ENCODE measurements around the gene HEPACAM.

DNA sequence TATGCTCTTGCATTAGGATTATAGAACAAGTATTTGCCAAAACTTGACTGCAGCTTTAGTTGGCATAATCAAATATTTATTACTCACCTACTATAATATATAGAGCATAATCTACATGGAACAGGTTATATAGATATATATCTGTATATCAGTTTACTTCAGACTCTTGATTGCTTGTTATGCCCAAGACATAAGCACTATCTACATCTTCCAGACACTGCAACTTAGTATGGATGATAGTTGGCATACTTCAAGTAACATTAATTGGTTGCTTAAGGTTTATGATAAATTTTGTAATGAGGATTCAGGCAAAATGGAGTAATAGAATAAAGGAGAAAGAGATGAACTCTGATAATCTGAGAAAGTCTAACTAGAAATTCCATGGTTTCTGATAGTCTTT, 19.2 kb upstream of the HEPACAM start:
- TF ChIP-seq, protein P1, sequence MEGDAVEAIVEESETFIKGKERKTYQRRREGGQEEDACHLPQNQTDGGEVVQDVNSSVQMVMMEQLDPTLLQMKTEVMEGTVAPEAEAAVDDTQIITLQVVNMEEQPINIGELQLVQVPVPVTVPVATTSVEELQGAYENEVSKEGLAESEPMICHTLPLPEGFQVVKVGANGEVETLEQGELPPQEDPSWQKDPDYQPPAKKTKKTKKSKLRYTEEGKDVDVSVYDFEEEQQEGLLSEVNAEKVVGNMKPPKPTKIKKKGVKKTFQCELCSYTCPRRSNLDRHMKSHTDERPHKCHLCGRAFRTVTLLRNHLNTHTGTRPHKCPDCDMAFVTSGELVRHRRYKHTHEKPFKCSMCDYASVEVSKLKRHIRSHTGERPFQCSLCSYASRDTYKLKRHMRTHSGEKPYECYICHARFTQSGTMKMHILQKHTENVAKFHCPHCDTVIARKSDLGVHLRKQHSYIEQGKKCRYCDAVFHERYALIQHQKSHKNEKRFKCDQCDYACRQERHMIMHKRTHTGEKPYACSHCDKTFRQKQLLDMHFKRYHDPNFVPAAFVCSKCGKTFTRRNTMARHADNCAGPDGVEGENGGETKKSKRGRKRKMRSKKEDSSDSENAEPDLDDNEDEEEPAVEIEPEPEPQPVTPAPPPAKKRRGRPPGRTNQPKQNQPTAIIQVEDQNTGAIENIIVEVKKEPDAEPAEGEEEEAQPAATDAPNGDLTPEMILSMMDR (IDR thresholded peaks at IDR 0.05) = no peak
- no peak for TF ChIP-seq POLR2A (IDR thresholded peaks at IDR 0.05)
- no peak for TF ChIP-seq EP300 (IDR thresholded peaks at IDR 0.05)
